OCI-LY7 (cell line): ENCODE data around the gene C17orf50. TPM values are rescaled to one million over a fixed set of nuclear protein-coding genes. Genes with fewer than 3 reads are reported as not detected.

ENCODE experiments used
- Bru-seq: library from RNA; stranded (reverse); fragments of 400-500 nt; gene quantifications from one replicate; lab custom pipeline; 2021; lab: Mats Ljungman, UMichigan
- BruChase-seq, 2 experiments: library from RNA; stranded (reverse); fragments of 400-500 nt; gene quantifications; one replicate each; lab custom pipeline; 2021; lab: Mats Ljungman, UMichigan
- BruUV-seq: library from RNA; stranded (reverse); fragments of 400-500 nt; replicated peaks from 2 replicates; lab custom pipeline; 2021; lab: Mats Ljungman, UMichigan
- CTCF ChIA-PET: fragments of 300-600 bp; sonication (Branson Sonifier 250); formaldehyde crosslinking; loops from one replicate; lab custom pipeline; 2022; ENCODE audit warnings: antibody characterized with exemption; ENCODE audit not compliant: unreplicated experiment; lab: Charles Lee
- POLR2A ChIA-PET: fragments of 300-600 bp; sonication (Branson Sonifier 250); formaldehyde crosslinking; loops from one replicate; lab custom pipeline; 2022; ENCODE audit warnings: antibody characterized with exemption; lab: Charles Lee
- DNase-seq: peaks from one replicate; pipeline ENCODE4 v3.0.0-alpha.2; 2015; ENCODE audit warnings: low spot score
- H2AFZ ChIP-seq: fragments of 200-600 bp; sonication (generic), shearing (Covaris generic); 2 replicates; pipeline ENCODE4 v1.6.1; 2014; ENCODE audit warnings: mild to moderate bottlenecking, antibody characterized with exemption, low read length, moderate library complexity
- H3K27ac ChIP-seq: fragments of 200-600 bp; sonication (generic); 2 replicates; pipeline ENCODE4 v1.5.1; 2014; ENCODE audit warnings: mixed run types, low read depth, mild to moderate bottlenecking, moderate library complexity, low read length, inconsistent platforms; ENCODE audit not compliant: poor library complexity, severe bottlenecking
- H3K36me3 ChIP-seq: fragments of 200-600 bp; sonication (generic); 2 replicates; pipeline ENCODE4 v1.6.1; 2014; ENCODE audit warnings: mild to moderate bottlenecking, antibody characterized with exemption, low read length, moderate library complexity, mixed read lengths; ENCODE audit not compliant: insufficient read depth
- H3K4me1 ChIP-seq: fragments of 200-600 bp; sonication (generic); 2 replicates; pipeline ENCODE4 v1.5.1; 2014; ENCODE audit warnings: mild to moderate bottlenecking, low read length; ENCODE audit not compliant: insufficient read depth, poor library complexity, severe bottlenecking
- H3K4me2 ChIP-seq: fragments of 200-600 bp; sonication (generic); 2 replicates; pipeline ENCODE4 v1.6.1; 2014; ENCODE audit warnings: mild to moderate bottlenecking, low read length
- H3K4me3 ChIP-seq: fragments of 200-600 bp; sonication (generic); 2 replicates; pipeline ENCODE4 v1.5.1; 2014; ENCODE audit warnings: mild to moderate bottlenecking, low read depth, low read length; ENCODE audit not compliant: poor library complexity, severe bottlenecking
- H3K79me2 ChIP-seq: fragments of 200-600 bp; sonication (generic); 2 replicates; pipeline ENCODE4 v1.6.1; 2016; ENCODE audit warnings: low read depth, mild to moderate bottlenecking, low read length, moderate library complexity, mixed read lengths; ENCODE audit not compliant: insufficient read depth
- H3K9me2 ChIP-seq: fragments of 200-600 bp; sonication (generic); 2 replicates; pipeline ENCODE4 v1.6.1; 2016; ENCODE audit warnings: mild to moderate bottlenecking, low read length, mixed read lengths; ENCODE audit not compliant: insufficient read depth
- H3K9me3 ChIP-seq: fragments of 200-600 bp; sonication (generic); 2 replicates; pipeline ENCODE4 v1.6.1; 2014; ENCODE audit warnings: mild to moderate bottlenecking, mixed run types, low read length, mixed read lengths
- H4K20me1 ChIP-seq: fragments of 200-600 bp; sonication (generic); 2 replicates; pipeline ENCODE4 v1.6.1; 2014; ENCODE audit warnings: mild to moderate bottlenecking, antibody characterized with exemption, low read length, moderate library complexity, mixed read lengths; ENCODE audit not compliant: insufficient read depth
- CTCF ChIP-seq: fragments of 200-600 bp; sonication (generic); conservative IDR thresholded peaks from 2 replicates; pipeline ENCODE4 v1.5.1; 2014; ENCODE audit warnings: mild to moderate bottlenecking, antibody characterized with exemption, low read length, moderate library complexity, mixed read lengths
- EZH2phosphoT487 ChIP-seq: fragments of 200-600 bp; sonication (generic); IDR thresholded peaks from 2 replicates; pipeline ENCODE4 v1.6.1; 2018; ENCODE audit warnings: low read depth, borderline replicate concordance, mild to moderate bottlenecking, mixed run types, antibody characterized with exemption, low read length, moderate library complexity, mixed read lengths
- intact Hi-C: fragments of 100-400 bp; cut with micrococcal nuclease; formaldehyde crosslinking; loops from one replicate; pipeline ENCODE4 v1.10.0; 2022; ENCODE audit not compliant: unreplicated experiment
- long read RNA-seq: library from polyadenylated mRNA; stranded (forward); transcript quantifications from one replicate; pipeline ENCODE4 v2.0.0, GENCODE V29; 2022
- total RNA-seq, 2 experiments: library from RNA; depleted of rRNA in 1 of 2; stranded (reverse); fragments of >200 nt in 1 of 2; shearing (Covaris generic) in 1 of 2; gene quantifications; 2 replicates each; pipeline ENCODE4 v1.2.3, GENCODE V29; 2014 to 2022

The C17orf50 gene
- not detected in 2 replicates for total RNA-seq (2014; rRNA removed; shearing (Covaris generic))
- not detected in 2 replicates for total RNA-seq (2022)
- Bru-seq, nascent RNA, result not detected
- not detected for BruChase-seq, experiment 1, labeled RNA remaining after a 6-hour chase
- BruChase-seq, experiment 2, labeled RNA remaining after a 2-hour chase, result not detected
- long read RNA-seq, partial matches to known transcripts, result 1 of 1 reads
- long read RNA-seq, other reads (novel, unspliced or antisense), result 0 of 1 reads

GRCh38 chr17:35760587-35760986 lies at the start of gene C17orf50:
TSS of gene C17orf50 (plus strand) at chr17:35760887. CDS start at chr17:35760942, 55 bp downstream.
- H4K20me1 ChIP-seq, result no peaks in the 10 kb centered on the region
- no peaks in the 10 kb centered on the region for H3K9me3 ChIP-seq
- no peak within 1 kb of the TSS for H3K27ac ChIP-seq
- H3K4me3 ChIP-seq, result no peak within 1 kb of the TSS
- TF ChIP-seq EZH2phosphoT487 (no peak), CTCF (no peak)
- peaks cover 9% of the 10 kb centered on the region for H3K4me1 ChIP-seq
- DNase-seq, result no peak
- no peak within 1 kb of the TSS for H2AFZ ChIP-seq
- intact Hi-C loops, result loop anchor here (5.0 kb wide), 1 partner anchor 87 kb away; no protein-coding TSS in a partner anchor
- no peaks in the 10 kb centered on the region for H3K36me3 ChIP-seq
- BruUV-seq, result no TSS peak
- H3K9me2 ChIP-seq, result no peaks in the 10 kb centered on the region
- no peaks in the 10 kb centered on the region for H3K79me2 ChIP-seq
- no peak within 1 kb of the TSS for H3K4me2 ChIP-seq
- ChIA-PET POLR2A (no interaction called here), CTCF (interaction anchor here (0.6 to 1.4 kb wide), 2 partner anchors 48 to 807 kb away, joined by 3 read pairs; no protein-coding TSS in a partner anchor)

- Histone ChIP-seq H3K4me1 (peaks cover 33% of the 10 kb centered on the region), H3K4me3 (no peak overlapping the region), H2AFZ (no peak overlapping the region), H4K20me1 (0 out of 2 replicates have a peak, but pooled peaks cover 3% of the 10 kb centered on the region), H3K9me3 (no peaks in the 10 kb centered on the region), H3K79me2 (no peaks in the 10 kb centered on the region), H3K27ac (no peak overlapping the region), H3K36me3 (peaks cover 29% of the 10 kb centered on the region), H3K4me2 (no peak overlapping the region), H3K9me2 (no peaks in the 10 kb centered on the region)
- TF ChIP-seq EZH2phosphoT487 (no peak), CTCF (no peak)
- no peak for DNase-seq
- ChIA-PET POLR2A (interaction anchor here (0.6 to 1.9 kb wide), 3 partner anchors 26 to 49 kb away, joined by 3 to 6 read pairs (median 4); no protein-coding TSS in a partner anchor), CTCF (no interaction called here)
- BruUV-seq, result no TSS peak
- intact Hi-C loops, result no loop called here
Observed at GRCh38 chr17:35710950-35711349, 49.7 kb upstream of the C17orf50 start.
